ENCODE results near the gene PRRG2.

The PRRG2 gene

DNA sequence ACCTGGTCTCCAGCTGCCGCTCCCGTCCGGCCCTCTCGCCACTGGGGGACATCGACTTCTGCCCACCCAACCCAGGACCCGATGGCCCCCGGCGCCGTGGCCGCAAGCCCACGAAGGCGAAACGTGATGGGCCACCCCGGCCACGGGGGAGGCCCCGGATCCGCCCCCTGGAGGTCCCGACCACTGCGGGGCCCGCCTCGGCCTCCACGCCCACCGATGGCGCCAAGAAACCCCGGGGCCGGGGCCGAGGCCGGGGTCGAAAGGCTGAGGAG lies 16.5 kb downstream of the PRRG2 start:
- Histone ChIP-seq H3K36me3 (ENCODE audit: control insufficient read depth, insufficient read depth, low read length) (peaks cover 34% of the 10 kb centered on the region), H3K4me3 (replicated peaks; ENCODE audit: low read depth, low read length) (no peak overlapping the region), H3K27me3 (replicated peaks; ENCODE audit: control insufficient read depth, insufficient read depth, low read length) (no peaks in the 10 kb centered on the region)
- DNase-seq (ENCODE audit: extremely low read depth, insufficient read length) = no peak
- TF ChIP-seq CTCF (IDR thresholded peaks at IDR 0.05; ENCODE audit: insufficient read depth, low read length, poor library complexity, severe bottlenecking) = no peak

DNA sequence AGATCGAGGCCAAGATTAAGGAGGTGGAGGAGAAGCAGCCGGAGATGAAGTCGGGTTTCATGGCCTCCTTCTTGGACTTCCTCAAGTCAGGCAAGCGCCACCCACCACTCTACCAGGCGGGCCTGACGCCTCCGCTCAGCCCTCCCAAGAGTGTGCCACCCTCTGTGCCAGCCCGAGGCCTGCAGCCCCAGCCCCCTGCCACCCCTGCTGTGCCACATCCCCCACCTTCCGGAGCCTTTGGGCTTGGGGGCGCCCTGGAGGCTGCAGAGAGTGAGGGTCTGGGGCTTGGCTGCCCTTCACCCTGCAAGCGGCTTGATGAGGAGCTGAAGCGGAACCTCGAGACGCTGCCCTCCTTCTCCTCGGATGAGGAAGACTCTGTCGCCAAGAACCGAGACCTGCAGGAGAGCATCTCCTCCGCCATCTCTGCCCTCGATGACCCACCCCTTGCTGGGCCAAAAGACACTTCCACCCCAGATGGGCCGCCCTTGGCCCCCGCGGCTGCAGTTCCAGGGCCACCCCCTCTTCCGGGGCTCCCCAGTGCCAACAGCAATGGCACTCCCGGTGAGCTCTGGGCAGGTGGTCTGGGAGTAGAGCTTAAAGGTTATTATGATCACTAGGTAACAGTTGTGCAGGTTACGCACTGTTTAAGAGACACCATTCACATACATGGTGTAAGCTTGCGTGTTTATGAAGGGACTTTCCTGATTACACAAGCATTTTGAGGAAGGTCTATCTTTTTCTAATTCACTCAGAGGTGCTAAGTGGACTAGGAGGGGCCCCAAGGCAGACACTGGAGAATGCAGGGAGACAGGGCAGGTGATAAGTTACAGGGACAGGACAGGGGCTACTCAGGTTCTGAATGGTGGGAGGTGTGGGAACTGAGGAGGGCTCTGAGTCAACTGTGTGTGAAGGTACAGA lies 18.5 kb downstream of the PRRG2 start:
- no peak for TF ChIP-seq CTCF (IDR thresholded peaks at IDR 0.05; ENCODE audit: insufficient read depth, low read length, poor library complexity, severe bottlenecking)
- H3K27me3 ChIP-seq (replicated peaks; ENCODE audit: control insufficient read depth, insufficient read depth, low read length) = no peaks in the 10 kb centered on the region
- peaks cover 36% of the 10 kb centered on the region for H3K36me3 ChIP-seq (ENCODE audit: control insufficient read depth, insufficient read depth, low read length)
- DNase-seq (ENCODE audit: extremely low read depth, insufficient read length) = no peak
- no peak overlapping the region for H3K4me3 ChIP-seq (replicated peaks; ENCODE audit: low read depth, low read length)

GRCh38 chr19:49601482-49602038 lies 20.4 kb downstream of the PRRG2 start:
- no peaks in the 10 kb centered on the region for H3K27me3 ChIP-seq (replicated peaks; ENCODE audit: control insufficient read depth, insufficient read depth, low read length)
- no peak for TF ChIP-seq CTCF (IDR thresholded peaks at IDR 0.05; ENCODE audit: insufficient read depth, low read length, poor library complexity, severe bottlenecking)
- H3K4me3 ChIP-seq (replicated peaks; ENCODE audit: low read depth, low read length) = no peak overlapping the region
- no peak for DNase-seq (ENCODE audit: extremely low read depth, insufficient read length)
- H3K36me3 ChIP-seq (ENCODE audit: control insufficient read depth, insufficient read depth, low read length) = peaks cover 30% of the 10 kb centered on the region

DNA sequence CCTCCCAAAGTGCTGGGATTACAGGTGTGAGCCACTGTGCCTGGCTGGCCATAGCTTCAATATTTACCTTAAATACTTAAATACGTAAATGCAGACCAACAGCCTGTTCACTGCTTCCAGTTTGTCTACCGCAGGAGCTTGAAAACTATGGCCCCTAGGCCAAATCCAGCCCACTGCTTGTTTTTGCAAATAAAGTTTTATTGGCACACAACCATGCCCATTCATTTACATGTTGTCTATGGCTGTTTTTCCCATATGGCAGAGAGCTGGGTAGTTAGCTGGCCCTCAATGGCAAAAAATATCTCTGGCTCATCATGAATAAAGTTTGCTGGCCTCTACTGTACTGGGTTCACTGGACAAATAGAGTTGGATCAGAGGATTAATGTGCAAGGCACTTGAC lies 21.7 kb downstream of the PRRG2 start:
- H3K36me3 ChIP-seq (ENCODE audit: control insufficient read depth, insufficient read depth, low read length) = peaks cover 25% of the 10 kb centered on the region
- no peak for DNase-seq (ENCODE audit: extremely low read depth, insufficient read length)
- no peak for TF ChIP-seq CTCF (IDR thresholded peaks at IDR 0.05; ENCODE audit: insufficient read depth, low read length, poor library complexity, severe bottlenecking)
- no peaks in the 10 kb centered on the region for H3K27me3 ChIP-seq (replicated peaks; ENCODE audit: control insufficient read depth, insufficient read depth, low read length)
- no peak overlapping the region for H3K4me3 ChIP-seq (replicated peaks; ENCODE audit: low read depth, low read length)

DNA sequence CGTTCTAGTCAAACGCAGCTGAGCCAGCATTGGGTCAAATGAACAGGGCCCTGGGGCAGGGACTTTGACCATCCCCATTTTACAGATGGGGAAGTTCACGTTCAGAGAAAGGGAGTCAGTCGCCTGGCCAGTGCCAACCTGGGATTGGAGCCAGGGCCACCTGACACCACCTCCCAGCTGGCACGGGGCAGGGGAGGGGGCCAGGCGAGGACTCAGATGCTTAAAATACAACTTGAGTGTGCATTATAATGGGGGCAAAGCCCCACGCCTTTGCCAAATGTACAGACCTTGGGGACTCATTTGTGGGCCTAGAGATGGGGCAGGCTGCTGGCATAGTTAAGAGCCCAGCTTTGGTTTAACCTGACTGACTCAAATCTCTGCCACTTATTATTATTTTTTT lies 24.5 kb downstream of the PRRG2 start:
- TF ChIP-seq CTCF (IDR thresholded peaks at IDR 0.05; ENCODE audit: insufficient read depth, low read length, poor library complexity, severe bottlenecking) = no peak
- Histone ChIP-seq H3K36me3 (ENCODE audit: control insufficient read depth, insufficient read depth, low read length) (peaks cover 21% of the 10 kb centered on the region), H3K27me3 (replicated peaks; ENCODE audit: control insufficient read depth, insufficient read depth, low read length) (no peaks in the 10 kb centered on the region), H3K4me3 (replicated peaks; ENCODE audit: low read depth, low read length) (no peak overlapping the region)
- no peak for DNase-seq (ENCODE audit: extremely low read depth, insufficient read length)
